ENCODE measurements around the gene GRIK5.

DNA sequence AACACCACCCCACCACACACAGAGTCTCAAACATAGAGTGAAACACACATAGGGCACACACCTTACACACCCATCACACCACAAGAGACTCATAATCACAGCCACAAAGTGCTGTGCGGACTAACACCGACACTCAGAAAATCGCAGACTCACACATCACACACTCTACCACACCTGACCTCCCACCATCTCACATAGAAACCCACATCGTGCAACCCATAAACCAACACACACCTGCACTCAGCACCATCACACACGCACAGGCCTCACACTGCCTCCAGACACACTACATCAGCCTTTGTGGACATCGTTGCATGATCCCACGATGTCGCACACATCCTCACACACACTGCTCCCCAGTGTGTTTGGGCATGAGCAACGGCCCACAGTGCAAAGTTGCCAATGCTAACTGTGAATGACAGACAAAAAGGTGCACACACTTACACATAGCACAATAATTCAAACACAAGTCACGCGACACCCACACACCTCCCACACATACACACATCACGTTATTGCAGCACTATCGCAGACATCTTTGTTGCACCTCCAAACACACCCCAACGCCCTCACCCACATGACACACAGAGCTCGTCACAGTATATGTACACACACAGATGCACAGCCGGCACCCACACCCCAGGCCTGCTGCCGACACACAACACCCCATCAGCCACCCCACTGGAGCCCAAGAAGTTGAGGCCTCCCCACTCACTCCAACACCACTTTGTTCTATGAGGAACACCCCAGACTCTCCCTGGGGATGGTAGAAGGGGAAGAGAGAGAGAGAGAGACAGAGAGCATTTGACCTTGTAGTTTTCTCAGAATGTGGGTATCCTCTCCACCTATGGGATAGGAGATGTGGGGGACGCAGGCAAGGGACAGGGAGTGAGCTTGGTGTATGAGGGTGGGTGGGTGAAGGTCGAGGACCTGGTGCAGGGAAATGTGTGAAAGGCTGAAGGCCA, 74.7 kb downstream of the GRIK5 start:
- TF ChIP-seq POLR2A (IDR thresholded peaks at IDR 0.05) (no peak), CTCF (IDR thresholded peaks at IDR 0.05) (no peak)
